Stimulated activated CD4-positive, alpha-beta T cell treated with anti-CD3 and anti-CD28 coated beads, Interleukin-4, amount 100 ng/mL, for 1 hour (primary cell): ENCODE data around the gene ELOVL6.
"Not testable (repeated sequence)": the region's sequence is repeated elsewhere in the genome, so short reads cannot be mapped to it uniquely, and the experiment has no call there.

ENCODE experiments used
- DNase-seq: peaks from one replicate; pipeline ENCODE4 v3.0.0-alpha.2; 2020

ELOVL6 gene

GRCh38 chr4:110119337-110119736, 79.1 kb downstream of the ELOVL6 start:
- no peak for DNase-seq

GRCh38 chr4:110112056-110112455, 86.4 kb downstream of the ELOVL6 start:
- DNase-seq = no peak

DNA sequence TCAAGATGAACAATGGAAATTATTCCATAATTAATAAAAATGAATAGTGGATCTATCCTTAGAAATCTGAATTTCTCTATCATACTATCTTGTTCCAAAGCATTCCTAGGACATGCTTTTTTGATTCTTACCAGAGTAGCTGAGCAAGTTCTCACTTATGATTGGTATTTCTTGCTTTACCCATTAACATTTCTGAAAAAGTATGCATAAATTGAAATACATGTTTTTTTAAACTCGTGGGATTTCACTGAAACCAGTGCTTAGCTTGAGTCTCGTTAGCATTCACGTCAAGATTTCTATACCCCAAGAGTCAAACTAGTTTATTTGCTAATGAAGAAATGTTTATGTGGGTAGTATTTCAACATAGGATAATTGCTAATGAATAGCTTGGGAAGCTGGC, 89.0 kb downstream of the ELOVL6 start:
- DNase-seq = no peak

DNA sequence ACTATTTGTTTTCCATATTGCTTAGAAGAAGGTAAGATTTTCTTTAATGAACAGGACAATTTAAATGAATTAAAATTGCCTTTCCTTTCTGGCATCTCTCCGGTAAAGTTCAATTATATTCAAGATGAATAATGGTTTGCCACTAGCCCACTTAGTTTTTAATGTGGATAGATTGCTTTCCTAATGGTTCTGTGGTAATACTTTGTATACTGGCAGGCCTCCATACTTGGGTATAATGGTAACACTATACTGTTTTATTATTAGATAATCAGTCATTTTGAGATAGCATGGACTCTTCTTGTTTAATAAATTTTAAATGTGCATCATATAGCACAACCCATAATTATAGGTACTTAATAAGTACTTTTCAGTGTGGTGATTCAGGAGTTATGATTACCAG, 89.5 kb downstream of the ELOVL6 start:
- no peak for DNase-seq

GRCh38 chr4:110108422-110108821, 90.0 kb downstream of the ELOVL6 start:
- no peak for DNase-seq

DNA sequence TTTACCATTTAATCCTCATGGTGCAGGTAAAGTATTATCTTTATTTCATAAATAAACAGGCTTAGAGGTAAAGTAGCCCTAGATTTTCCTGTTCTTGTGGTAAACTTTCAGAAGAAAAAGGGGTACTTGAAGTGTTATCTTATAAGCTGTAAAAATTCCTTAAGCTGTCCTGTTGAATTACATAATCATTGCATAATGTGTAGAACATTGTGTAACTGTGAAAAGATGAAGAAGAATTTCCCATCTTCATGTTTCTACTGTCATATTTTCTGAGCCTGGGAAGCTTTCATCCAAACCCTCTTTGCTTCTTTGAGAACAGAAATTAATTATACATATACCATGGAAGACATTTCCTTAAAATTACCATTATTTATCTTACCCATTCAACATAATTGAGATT, 90.5 kb downstream of the ELOVL6 start:
- no peak for DNase-seq

DNA sequence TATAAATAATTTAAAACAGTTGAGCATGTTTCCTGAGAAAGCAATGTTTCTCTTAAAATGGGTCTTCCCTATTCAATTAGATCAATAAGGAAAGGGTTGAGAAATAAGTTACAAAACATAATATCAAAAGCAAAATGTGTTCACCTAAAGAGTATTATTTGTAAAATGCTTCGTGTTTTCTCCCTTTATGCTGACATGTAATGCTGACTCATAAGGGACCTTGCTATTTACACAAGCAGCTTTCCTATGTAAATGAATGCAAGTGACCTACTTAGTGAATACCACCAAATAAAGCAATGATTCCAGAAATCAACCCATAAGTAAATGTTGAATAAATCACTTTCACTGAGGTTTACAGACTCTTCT, 91.5 kb downstream of the ELOVL6 start:
- no peak for DNase-seq

DNA sequence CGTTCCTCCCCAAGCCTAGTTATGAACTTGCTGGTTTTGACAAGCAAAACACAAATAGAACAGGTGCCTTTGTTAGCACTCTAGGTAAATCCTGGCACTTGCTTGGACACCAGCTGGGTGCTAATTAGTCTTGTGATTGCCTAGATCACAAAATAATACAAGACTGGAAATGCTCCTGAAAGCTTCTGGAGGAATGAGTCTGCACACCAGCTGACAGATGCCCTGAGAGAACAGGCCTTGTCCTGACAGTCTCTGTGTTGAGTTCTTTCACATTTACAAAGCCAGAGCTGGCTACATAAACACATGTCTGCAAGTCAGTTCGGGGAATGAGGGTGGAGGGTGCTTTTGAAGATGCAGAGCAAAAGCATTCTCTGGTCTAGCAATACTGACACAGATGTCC, 93.8 kb downstream of the ELOVL6 start:
- no peak for DNase-seq

DNA sequence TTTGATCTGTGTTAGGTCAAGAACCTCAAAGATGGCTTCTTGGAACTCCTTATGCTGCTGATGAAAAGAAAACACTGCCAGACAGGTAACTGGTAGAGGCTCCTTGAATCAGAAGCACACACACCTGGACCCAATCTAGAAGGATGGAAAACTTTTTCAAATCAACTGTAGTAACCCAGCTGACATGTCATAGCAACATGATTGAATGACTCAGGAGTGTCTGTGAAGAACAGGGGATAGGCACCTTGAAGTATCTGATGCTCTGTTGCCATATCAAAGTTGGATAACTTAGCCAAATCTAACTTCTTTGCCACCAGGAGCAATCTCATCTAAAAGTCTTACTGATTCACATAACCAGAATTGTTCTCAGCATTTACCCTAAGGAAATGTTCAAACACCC, 98.8 kb downstream of the ELOVL6 start:
- DNase-seq = no peak

- DNase-seq = no peak
Measured at GRCh38 chr4:110096405-110096804, 102.0 kb downstream of the ELOVL6 start.

DNA sequence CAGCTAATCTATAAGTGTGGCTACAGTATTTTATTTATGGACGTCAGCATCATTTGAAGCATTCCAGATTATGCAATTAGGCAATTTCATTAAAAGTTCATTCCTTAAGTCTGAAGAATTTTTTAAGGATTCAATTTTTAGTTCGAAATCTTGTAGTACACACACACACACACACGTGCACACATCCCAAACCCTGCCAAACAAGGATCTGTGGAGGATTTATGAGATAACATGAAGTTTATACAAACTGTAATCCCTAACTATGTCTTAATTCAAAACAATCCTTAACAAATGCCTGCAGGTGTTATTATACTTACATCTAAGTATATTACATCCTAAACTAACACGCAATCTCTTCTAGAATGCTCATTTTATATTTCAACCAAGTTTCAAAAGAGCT, 105.8 kb downstream of the ELOVL6 start:
- DNase-seq = no peak

DNA sequence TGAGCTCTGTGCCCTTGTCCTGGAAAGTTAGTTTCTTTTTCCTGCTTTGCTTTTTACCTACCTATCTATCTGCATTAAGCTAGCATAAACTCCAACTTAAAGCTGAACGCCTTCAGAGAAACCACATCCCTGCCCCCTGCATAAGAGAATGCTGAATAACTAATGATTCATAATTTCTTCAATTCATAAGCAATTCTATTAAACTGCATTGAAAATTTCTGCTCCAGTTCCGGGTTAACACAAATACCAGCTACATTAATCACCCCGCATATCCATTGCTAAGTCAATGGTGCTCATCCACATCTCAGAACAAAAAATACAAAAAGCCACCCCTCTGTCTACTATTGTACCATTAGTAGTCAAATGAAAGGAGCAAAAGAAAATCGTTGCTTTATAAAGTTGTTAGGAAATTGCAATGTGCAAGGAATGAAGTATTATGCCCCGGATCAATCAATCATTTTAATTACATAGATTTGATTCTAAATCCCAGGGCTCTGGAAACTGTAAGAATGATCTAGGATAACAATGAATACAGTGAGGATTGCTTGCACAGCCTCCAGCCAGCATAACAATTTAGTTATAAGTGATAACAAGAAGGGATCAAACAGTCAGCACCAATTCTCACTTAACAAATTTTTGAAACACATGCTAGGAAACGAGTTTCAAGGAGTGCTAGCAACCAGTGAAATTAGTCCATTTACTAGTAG, 106.8 kb downstream of the ELOVL6 start:
- no peak for DNase-seq

- no peak for DNase-seq
Measured at GRCh38 chr4:110088670-110089069, 109.7 kb downstream of the ELOVL6 start.

DNA sequence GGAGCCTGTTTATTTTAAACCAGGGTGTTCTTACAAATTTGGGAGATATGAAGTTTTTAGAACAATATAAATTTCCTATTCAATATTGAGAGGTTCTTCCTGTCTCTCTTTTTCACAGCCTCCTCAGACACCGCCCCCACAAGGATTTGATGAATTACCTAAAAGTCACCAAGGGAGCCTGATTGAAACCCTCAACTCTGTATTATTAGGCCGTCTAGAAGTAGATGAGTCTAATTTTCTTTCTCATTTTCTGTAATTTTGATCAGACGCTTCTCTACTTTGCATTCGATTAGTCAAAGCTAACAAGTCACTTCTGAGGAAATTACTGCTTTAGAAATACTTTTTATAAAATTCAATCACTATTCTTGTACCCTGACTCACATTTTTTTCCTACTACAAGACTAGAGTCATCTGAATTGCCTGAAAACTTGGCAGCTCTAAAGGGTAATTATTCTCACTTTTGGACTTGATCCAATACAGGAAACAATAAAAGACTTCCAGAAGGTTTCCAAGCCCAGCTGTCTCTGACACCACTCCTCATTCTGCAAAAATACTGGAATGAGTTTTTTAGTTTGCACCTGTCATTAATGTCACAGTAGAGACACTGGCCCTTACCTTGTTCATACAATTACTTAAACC, 111.2 kb downstream of the ELOVL6 start:
- DNase-seq = no peak

DNA sequence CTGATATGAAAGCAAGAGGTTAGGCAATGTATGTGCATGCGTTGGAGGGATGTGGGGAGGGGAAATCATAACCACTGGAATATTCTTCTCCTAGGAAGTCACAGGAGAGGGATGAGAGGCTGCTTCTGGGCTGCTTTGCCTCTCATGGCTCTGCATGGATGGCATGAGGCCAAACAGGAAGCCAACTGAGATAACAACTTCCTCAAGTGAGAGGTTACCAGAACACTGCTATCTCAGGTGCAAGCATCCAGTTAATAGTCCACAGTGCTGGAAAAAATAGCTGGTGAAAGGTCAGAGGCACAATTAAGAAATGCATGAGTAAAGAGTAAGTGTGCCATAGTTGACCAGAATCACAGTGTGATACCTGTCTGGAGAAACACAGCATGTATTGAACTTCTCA, 113.3 kb downstream of the ELOVL6 start:
- DNase-seq = no peak

- no peak for DNase-seq
Measured at GRCh38 chr4:110084154-110084553, 114.3 kb downstream of the ELOVL6 start.

DNA sequence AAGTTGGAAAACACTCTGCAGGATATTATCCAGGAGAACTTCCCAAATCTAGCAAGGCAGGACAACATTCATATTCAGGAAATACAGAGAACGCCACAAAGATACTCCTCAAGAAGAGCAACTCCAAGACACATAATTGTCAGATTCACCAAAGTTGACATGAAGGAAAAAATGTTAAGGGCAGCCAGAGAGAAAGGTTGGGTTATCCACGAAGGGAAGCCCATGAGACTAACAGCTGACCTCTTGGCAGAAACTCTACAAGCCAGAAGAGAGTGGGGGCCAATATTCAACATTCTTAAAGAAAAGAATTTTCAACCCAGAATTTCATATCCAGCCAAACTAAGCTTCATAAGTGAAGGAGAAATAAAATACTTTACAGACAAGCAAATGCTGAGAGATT, 120.3 kb downstream of the ELOVL6 start:
- DNase-seq = not testable (repeated sequence)

- DNase-seq = not testable (repeated sequence)
Measured at GRCh38 chr4:110076828-110077227, 121.6 kb downstream of the ELOVL6 start.

DNA sequence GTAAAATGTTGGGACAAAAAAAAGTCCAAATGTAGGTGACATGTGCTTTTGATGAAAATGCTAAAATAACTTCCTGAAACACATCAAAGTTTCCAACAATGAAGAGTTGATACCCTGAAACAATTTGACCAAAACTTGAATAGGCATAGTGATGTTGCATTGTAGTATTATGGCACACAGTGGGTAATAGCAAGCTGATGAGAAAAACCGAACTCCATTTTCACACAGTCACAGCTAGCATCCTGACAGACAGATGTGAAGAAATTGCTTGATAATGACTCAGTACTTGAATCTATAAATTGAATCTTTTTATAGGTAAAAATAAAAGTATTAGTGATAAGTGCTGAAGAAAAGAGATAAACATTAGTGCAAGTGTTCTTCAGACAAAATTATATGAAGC, 122.5 kb downstream of the ELOVL6 start:
- no peak for DNase-seq

- DNase-seq = no peak
Measured at GRCh38 chr4:110075083-110075738, 123.2 kb downstream of the ELOVL6 start.

DNA sequence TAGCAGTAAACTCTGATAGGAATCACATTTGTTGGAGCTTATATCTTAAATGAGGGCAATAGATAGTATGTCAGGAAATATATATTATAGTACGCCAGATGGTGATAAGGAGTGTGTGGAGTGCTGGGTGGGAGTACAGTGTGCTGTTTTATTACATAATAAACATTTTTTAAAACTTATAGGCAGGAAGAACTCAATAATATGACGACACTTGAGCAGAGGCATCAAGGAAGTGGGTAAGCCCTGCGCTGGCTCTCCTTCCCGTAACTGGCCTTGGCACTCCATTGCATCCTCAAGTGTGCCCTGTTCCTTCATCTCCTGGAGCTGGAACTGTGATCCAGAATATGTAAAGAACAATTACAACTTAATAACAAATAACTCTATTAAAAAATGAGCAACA, 123.8 kb downstream of the ELOVL6 start:
- no peak for DNase-seq

DNA sequence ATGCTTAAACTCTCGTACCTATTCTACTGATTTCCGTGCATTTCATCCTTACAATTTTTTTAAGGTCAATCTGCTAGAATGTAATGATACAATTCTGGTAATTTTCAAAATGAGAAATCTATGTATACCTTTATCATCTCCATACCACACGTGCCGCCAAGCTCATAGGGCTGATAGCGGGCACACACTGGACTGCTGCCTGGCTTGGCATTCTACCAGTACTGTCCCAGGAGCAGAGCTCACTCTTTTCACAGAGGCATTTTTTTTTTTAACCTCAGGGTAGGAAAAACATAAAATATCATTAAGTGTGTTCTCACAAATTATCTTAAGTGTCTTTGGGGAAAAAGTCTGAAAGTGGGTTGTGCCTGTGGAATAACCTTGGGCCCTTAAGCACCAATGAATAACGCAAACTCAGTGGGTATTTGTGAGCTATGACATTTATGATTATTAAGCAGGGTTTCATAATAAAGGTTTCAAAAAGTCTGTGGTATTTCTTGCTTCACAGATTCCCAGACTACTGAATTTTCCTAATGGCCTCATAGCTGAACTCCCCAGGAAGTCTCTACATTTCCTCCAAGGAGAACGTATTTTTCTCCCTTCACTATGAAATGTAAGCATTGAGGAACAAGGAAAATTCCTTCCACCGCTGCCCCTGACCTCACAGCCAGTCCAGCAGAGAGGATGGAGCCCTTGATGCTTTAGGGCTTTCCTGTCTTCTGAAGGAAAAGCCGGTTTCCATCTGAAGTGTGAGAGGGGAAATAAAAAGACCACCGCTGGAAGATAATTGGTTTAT, 125.2 kb downstream of the ELOVL6 start:
- no peak for DNase-seq

DNA sequence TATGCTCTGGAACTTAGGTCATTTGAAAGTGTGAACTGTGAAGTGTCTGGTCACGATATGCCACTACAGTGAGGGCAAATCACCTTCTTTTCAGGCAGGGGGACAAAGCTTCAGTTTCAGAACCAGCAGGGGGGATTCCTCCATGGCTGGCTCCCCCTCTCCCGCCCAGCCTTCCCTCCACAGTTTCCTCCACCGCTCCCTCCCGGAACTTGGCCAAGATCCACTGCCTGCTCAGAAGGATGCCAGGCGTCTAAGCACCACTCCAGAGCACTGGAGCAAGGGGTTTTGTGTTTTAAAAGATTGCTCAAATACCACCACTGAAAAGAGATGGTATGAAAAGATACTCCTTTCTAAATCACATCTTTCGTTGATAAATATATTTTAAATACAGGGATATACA, 126.9 kb downstream of the ELOVL6 start:
- DNase-seq = no peak

DNA sequence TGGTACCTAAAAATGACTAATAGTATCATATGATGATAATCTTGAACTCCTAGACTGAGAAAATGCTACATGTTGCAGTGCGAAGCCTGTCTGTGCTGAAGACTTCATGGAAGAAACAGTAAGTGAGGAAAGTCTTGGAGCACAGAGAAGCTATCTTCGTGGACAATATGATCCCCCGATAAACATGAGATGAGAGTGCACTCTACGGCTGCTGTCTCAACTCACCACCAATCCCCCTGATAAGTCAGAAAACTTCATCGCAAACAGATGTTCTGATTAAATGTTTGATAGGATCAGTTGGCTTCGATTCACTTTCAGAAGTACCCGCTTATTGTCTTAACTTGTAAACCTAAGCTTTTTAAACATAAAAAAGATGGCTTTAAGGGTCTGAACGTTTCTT, 130.2 kb downstream of the ELOVL6 start:
- DNase-seq = no peak
